HCT116 (cell line): ENCODE data around the gene TNRC6C. TPM values are rescaled to one million over a fixed set of nuclear protein-coding genes. Genes with fewer than 3 reads are reported as not detected.

ENCODE experiments used
- ATAC-seq: fragments of 200-7000 bp; cut with Tn5 transposase; 2 replicates; pipeline ENCODE4 v1.9.1; 2020; ENCODE audit warnings: mild to moderate bottlenecking, moderate library complexity
- BruUV-seq: library from RNA; stranded (reverse); fragments of 400-500 nt; replicated peaks from 2 replicates; lab custom pipeline; 2021; lab: Mats Ljungman, UMichigan
- CTCF ChIA-PET: fragments of 300-600 bp; sonication (Branson Sonifier 250); formaldehyde crosslinking; loops from one replicate; lab custom pipeline; 2021; ENCODE audit warnings: antibody characterized with exemption; lab: Charles Lee
- POLR2A ChIA-PET: fragments of 300-600, 350-600 bp; sonication (Branson Sonifier 250); formaldehyde crosslinking; loops from one replicate; lab custom pipeline; 2021; ENCODE audit warnings: antibody characterized with exemption; lab: Charles Lee
- RAD21 ChIA-PET, 2 experiments: fragments of 300-600 bp; sonication (Branson Sonifier 250); formaldehyde crosslinking; loops; one replicate each; lab custom pipeline; 2023; ENCODE audit warnings: low total read pairs in 2 of 2; ENCODE audit not compliant: uncharacterized antibody in 2 of 2, unreplicated experiment in 2 of 2, low non-redundant PET in 1 of 2; lab: Charles Lee
- DNase-seq: peaks from one replicate; pipeline ENCODE4 v3.0.0-alpha.2; 2010; ENCODE audit warnings: low read depth, low spot score
- H2AFZ ChIP-seq: fragments of 200-600 bp; shearing (Covaris generic), sonication (generic); 2 replicates; pipeline ENCODE4 v1.6.1; 2017; ENCODE audit warnings: low read depth, mixed run types, mixed read lengths, antibody characterized with exemption, low read length; ENCODE audit not compliant: poor library complexity, severe bottlenecking
- H3K27ac ChIP-seq: 2 replicates; pipeline ENCODE4 v1.5.1; 2012; ENCODE audit warnings: low read depth, low read length
- H3K27me3 ChIP-seq: fragments of 200-600 bp; sonication (generic); 2 replicates; pipeline ENCODE4 v1.6.1; 2016; ENCODE audit warnings: mixed run types, low read length, mixed read lengths; ENCODE audit not compliant: insufficient read depth
- H3K36me3 ChIP-seq, 2 experiments: fragments of 200-500 bp in 1 of 2; fragments of 200-600 bp in 1 of 2; sonication (Bioruptor generic) in 1 of 2; sonication (generic) in 1 of 2; 2 replicates each; pipeline versions ENCODE4 v1.5.1 to v1.6.1; 2014 to 2016; ENCODE audit warnings: low read length in 2 of 2, inconsistent platforms in 1 of 2, mixed read lengths in 1 of 2, mixed run types in 1 of 2; ENCODE audit not compliant: insufficient read depth in 2 of 2, control insufficient read depth in 1 of 2
- H3K4me1 ChIP-seq, 2 experiments: fragments of 200-600 bp in 1 of 2; sonication (generic) in 1 of 2; 2 replicates each; pipeline versions ENCODE4 v1.5.1 to v1.6.1; 2012 to 2017; ENCODE audit warnings: low read length in 2 of 2, inconsistent platforms in 1 of 2, mild to moderate bottlenecking in 1 of 2, mixed read lengths in 1 of 2, mixed run types in 1 of 2, moderate library complexity in 1 of 2; ENCODE audit not compliant: insufficient read depth in 2 of 2, control insufficient read depth in 1 of 2
- H3K4me2 ChIP-seq: fragments of 200-600 bp; sonication (generic); 2 replicates; pipeline ENCODE4 v1.6.1; 2017; ENCODE audit warnings: mixed run types, low read length, mixed read lengths
- H3K4me3 ChIP-seq, 2 experiments: fragments of 200-600 bp in 1 of 2; sonication (generic) in 1 of 2; replicated peaks in 1 of 2; 2 replicates each; pipeline ENCODE4 v1.5.1; 2011 to 2016; ENCODE audit warnings: low read length in 2 of 2, control low read depth in 1 of 2, low read depth in 1 of 2, mild to moderate bottlenecking in 1 of 2, mixed read lengths in 1 of 2, mixed run types in 1 of 2
- H3K79me2 ChIP-seq: fragments of 200-600 bp; sonication (generic); 2 replicates; pipeline ENCODE4 v1.6.1; 2017; ENCODE audit warnings: mild to moderate bottlenecking, mixed run types, low read length, moderate library complexity, mixed read lengths; ENCODE audit not compliant: insufficient read depth
- H3K9ac ChIP-seq: fragments of 200-600 bp; sonication (generic); 2 replicates; pipeline ENCODE4 v1.6.1; 2016; ENCODE audit warnings: low read length, mixed read lengths
- H3K9me2 ChIP-seq: fragments of 200-600 bp; sonication (generic), shearing (Covaris generic); 2 replicates; pipeline ENCODE4 v1.6.1; 2017; ENCODE audit warnings: mixed run types, mild to moderate bottlenecking, moderate library complexity; ENCODE audit not compliant: insufficient read depth
- H3K9me3 ChIP-seq, 2 experiments: fragments of 200-500 bp in 1 of 2; fragments of 200-600 bp in 1 of 2; sonication (Bioruptor generic) in 1 of 2; sonication (generic) in 1 of 2; 2 replicates each; pipeline ENCODE4 v1.6.1; 2014 to 2017; ENCODE audit warnings: low read length in 2 of 2, mixed read lengths in 2 of 2, inconsistent platforms in 1 of 2, low read depth in 1 of 2, mild to moderate bottlenecking in 1 of 2, mixed run types in 1 of 2, moderate library complexity in 1 of 2; ENCODE audit not compliant: control insufficient read depth in 1 of 2, insufficient read depth in 1 of 2
- H4K20me1 ChIP-seq: fragments of 200-600 bp; sonication (generic), shearing (Covaris generic); 2 replicates; pipeline ENCODE4 v1.6.1; 2017; ENCODE audit warnings: mixed run types, mild to moderate bottlenecking, moderate library complexity; ENCODE audit not compliant: insufficient read depth
- EZH2 ChIP-seq: fragments of 200-600 bp; sonication (generic); IDR thresholded peaks from 2 replicates; pipeline ENCODE4 v1.6.1; 2017; ENCODE audit warnings: antibody characterized with exemption, mixed run types
- EZH2phosphoT487 ChIP-seq: fragments of 200-600 bp; IDR thresholded peaks from 2 replicates; pipeline ENCODE4 v1.6.1; 2018; ENCODE audit warnings: antibody characterized with exemption, borderline replicate concordance
- POLR2AphosphoS5 ChIP-seq: IDR thresholded peaks from 2 replicates; pipeline ENCODE4 v1.6.1; 2011; ENCODE audit warnings: mild to moderate bottlenecking, low read depth, low read length, moderate library complexity
- SIN3A ChIP-seq: IDR thresholded peaks from 2 replicates; pipeline ENCODE4 v1.6.1; 2012; ENCODE audit warnings: low read depth
- SP1 ChIP-seq: IDR thresholded peaks from 2 replicates; pipeline ENCODE4 v1.6.1; 2012; ENCODE audit warnings: low read depth
- TCF7L2 ChIP-seq: IDR thresholded peaks from 2 replicates; pipeline ENCODE4 v1.7.0; 2011; ENCODE audit warnings: borderline replicate concordance, inconsistent platforms; ENCODE audit not compliant: insufficient read depth, insufficient read length; ENCODE audit errors: extremely low read depth
- YY1 ChIP-seq: IDR thresholded peaks from 2 replicates; pipeline ENCODE4 v1.6.1; 2011; ENCODE audit warnings: low read length, low read depth, moderate library complexity, mild to moderate bottlenecking; ENCODE audit not compliant: insufficient replicate concordance; ENCODE audit errors: extremely low read depth
- ZFX ChIP-seq: fragments of 450-650 bp; IDR thresholded peaks from 2 replicates; pipeline ENCODE4 v1.6.1; 2017
- ZNF274 ChIP-seq: fragments of 200-500 bp; sonication (Bioruptor generic); IDR thresholded peaks from 2 replicates; pipeline ENCODE4 v1.6.1; 2014; ENCODE audit warnings: mild to moderate bottlenecking, low read depth, low read length, inconsistent platforms
- intact Hi-C: fragments of 100-400 bp; cut with micrococcal nuclease; formaldehyde crosslinking; loops from 2 replicates; pipeline ENCODE4 v1.10.0; 2022
- total RNA-seq: library from RNA; stranded (reverse); gene quantifications from one replicate; pipeline ENCODE4 v1.2.1, GENCODE V29; 2021; ENCODE audit not compliant: unreplicated experiment
- TF ChIP-seq, protein P1 (sequence below): IDR thresholded peaks from 2 replicates; pipeline ENCODE4 v1.6.1; 2012
- TF ChIP-seq, protein P2 (sequence below), 3 experiments: fragments of 200-600 bp in 1 of 3; sonication (generic) in 1 of 3; IDR thresholded peaks in 2 of 3; conservative IDR thresholded peaks in 1 of 3; 2 replicates each; pipeline ENCODE4 v1.5.1; 2012 to 2017; ENCODE audit warnings: low read depth in 2 of 3, low read length in 2 of 3, antibody characterized with exemption in 1 of 3, borderline replicate concordance in 1 of 3, control low read depth in 1 of 3, mild to moderate bottlenecking in 1 of 3, mixed read lengths in 1 of 3, mixed run types in 1 of 3, moderate library complexity in 1 of 3; ENCODE audit not compliant: insufficient read depth in 1 of 3

Gene TNRC6C
- total RNA-seq, 1 experiment from 2014 or later = 23.4 TPM

- Histone ChIP-seq H3K9me2 (no peaks in the 10 kb centered on the region), H3K4me3 (no peak overlapping the region), H2AFZ (no peak overlapping the region)
- ATAC-seq = no peak
- intact Hi-C loops = no loop called here
- no TSS peak for BruUV-seq
- TF ChIP-seq YY1 (no peak), SIN3A (no peak), SP1 (no peak), TCF7L2 (no peak), POLR2AphosphoS5 (no peak), EZH2phosphoT487 (no peak), ZFX (no peak), ZNF274 (no peak), EZH2 (no peak)
- TF ChIP-seq, protein P1, sequence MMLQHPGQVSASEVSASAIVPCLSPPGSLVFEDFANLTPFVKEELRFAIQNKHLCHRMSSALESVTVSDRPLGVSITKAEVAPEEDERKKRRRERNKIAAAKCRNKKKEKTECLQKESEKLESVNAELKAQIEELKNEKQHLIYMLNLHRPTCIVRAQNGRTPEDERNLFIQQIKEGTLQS = no peak
- TF ChIP-seq, protein P2, sequence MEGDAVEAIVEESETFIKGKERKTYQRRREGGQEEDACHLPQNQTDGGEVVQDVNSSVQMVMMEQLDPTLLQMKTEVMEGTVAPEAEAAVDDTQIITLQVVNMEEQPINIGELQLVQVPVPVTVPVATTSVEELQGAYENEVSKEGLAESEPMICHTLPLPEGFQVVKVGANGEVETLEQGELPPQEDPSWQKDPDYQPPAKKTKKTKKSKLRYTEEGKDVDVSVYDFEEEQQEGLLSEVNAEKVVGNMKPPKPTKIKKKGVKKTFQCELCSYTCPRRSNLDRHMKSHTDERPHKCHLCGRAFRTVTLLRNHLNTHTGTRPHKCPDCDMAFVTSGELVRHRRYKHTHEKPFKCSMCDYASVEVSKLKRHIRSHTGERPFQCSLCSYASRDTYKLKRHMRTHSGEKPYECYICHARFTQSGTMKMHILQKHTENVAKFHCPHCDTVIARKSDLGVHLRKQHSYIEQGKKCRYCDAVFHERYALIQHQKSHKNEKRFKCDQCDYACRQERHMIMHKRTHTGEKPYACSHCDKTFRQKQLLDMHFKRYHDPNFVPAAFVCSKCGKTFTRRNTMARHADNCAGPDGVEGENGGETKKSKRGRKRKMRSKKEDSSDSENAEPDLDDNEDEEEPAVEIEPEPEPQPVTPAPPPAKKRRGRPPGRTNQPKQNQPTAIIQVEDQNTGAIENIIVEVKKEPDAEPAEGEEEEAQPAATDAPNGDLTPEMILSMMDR (IDR thresholded peaks at IDR 0.05 in 2 of 3, conservative IDR thresholded peaks at IDR 0.05 in 1 of 3; ENCODE audit: borderline replicate concordance in 1 of 3, insufficient read depth in 1 of 3, low read depth in 2 of 3, low read length in 2 of 3) = no peak
- TF ChIP-seq, all 23 proteins: peak for 0
- DNase-seq = no peak
- H3K27ac ChIP-seq = no peak overlapping the region
- H3K36me3 ChIP-seq = no peaks in the 10 kb centered on the region
- CTCF ChIA-PET = interaction anchor here (1.3 kb wide), 1 partner anchor 90 kb away, joined by 3 read pairs; no protein-coding TSS in a partner anchor
- H3K79me2 ChIP-seq = no peaks in the 10 kb centered on the region
- H3K9ac ChIP-seq = no peak overlapping the region
- no peak overlapping the region for H3K4me2 ChIP-seq
- H3K4me1 ChIP-seq = no peaks in the 10 kb centered on the region
- RAD21 ChIA-PET = no interaction called here
- H3K27me3 ChIP-seq = peaks cover 18% of the 10 kb centered on the region; the same call in 1 of the 2 replicates
- no peaks in the 10 kb centered on the region for H3K9me3 ChIP-seq
- no peaks in the 10 kb centered on the region for H4K20me1 ChIP-seq
- POLR2A ChIA-PET = no interaction called here
These were observed 35.4 kb upstream of the TNRC6C start for GRCh38 chr17:77923135-77923534.
